HG02678 (cell line): ENCODE measurements around the gene FGF12.

Source experiments
- ATAC-seq: cut with Tn5 transposase; IDR thresholded peaks from one replicate; pipeline ENCODE4 v1.9.1; 2021; ENCODE audit warnings: mild to moderate bottlenecking, moderate library complexity; ENCODE audit not compliant: unreplicated experiment

The FGF12 gene

DNA sequence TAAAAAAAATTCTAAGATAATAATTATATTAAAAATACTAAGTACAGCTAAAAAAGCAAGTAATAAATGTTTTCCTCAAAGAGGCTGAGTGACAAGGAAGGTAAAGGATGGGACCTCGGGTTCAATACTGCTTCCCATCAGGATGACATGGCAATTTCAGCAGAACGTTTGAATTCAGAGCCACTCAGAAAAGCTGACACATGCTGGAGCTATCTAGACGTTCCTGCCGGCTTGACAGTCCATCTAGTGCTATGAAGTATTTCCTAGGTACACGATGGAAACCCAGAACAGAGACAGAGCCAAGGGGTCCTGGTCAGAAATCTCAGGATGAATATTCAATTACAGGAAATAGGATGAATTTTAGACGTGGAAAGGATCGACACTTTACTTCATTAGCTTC is 361.8 kb downstream of the FGF12 start:
- ATAC-seq: no peak

DNA sequence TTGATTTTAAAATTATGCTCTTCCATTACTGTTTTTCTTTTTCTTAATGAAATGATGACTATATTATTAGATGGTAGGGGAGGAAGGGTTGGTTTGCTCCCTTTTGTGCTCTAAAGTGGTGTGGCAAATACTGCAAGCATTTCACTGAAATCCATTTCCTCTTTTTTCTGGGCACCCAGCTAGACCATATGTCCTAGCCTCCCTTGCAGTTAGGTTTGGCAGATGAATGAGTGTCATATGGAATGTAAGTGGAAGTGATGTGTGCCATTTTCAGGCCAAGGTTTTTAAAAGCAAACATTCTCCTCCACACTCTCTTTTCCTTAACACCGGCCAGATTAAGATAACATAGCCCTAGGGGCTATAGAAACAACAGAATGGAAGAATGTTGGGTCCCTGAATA is 363.0 kb downstream of the FGF12 start:
- no peak for ATAC-seq

GRCh38 chr3:192354687-192355086 is 372.7 kb downstream of the FGF12 start:
- no peak for ATAC-seq

DNA sequence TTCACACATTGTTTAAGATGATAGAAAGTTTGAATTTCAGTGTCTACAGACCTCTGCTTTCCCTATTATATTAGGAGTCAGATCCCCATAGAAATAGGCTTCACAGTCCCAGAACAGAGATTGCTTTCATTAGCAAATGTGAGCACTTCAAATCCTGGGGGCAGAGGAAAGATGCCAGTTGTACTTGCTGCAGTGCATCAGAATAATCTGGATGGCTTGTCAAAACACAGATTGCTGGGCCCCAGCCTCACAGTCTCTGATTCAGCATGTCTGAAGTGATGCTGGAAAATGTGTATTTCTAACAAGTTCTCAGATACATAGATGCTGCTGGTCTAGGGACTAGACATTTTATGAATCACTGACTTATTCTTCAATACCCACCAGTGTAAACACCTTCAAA is 375.2 kb downstream of the FGF12 start:
- ATAC-seq: no peak

DNA sequence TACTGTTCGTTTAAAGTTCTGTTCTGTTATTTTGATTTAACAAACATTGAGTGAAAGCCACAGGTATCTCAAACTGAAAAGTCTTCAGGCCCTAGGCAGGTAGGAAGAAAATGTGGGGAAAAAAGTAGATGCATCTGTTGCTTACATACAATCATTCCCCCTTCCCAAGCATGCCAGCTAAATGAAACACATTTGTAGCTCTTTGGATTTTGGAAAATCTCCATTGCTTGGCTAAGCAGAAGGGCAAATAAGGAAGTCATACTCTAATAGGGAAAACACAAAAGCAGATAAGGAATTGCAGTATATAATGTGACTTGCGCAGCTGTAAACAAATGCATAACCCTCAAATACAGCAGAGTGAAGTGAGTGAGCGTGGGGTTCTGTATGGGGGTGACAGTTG is 375.9 kb downstream of the FGF12 start:
- no peak for ATAC-seq

- no peak for ATAC-seq
Measured at GRCh38 chr3:192340031-192340430, 387.3 kb downstream of the FGF12 start.

DNA sequence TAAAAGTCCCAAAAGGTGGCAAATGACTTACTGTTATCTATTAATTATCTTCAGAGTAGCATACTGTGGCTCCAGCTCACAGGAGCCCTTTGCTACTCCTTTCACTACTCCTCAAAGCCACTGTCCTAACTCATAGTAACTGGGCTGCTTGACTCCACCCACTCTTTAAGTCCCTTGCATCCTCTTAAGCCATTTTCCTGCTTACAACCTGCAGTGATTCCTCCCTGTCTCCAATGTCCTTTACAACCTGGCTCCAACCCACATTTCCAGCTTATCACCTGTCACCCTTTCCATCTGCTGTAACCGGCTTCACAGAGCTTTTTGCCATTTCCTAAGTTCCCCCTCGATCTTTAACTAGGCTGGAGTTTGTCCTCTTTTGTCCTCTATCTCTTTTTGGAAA is 388.1 kb downstream of the FGF12 start:
- ATAC-seq: no peak

- no peak for ATAC-seq
Measured at GRCh38 chr3:192336286-192336685, 391.1 kb downstream of the FGF12 start.

DNA sequence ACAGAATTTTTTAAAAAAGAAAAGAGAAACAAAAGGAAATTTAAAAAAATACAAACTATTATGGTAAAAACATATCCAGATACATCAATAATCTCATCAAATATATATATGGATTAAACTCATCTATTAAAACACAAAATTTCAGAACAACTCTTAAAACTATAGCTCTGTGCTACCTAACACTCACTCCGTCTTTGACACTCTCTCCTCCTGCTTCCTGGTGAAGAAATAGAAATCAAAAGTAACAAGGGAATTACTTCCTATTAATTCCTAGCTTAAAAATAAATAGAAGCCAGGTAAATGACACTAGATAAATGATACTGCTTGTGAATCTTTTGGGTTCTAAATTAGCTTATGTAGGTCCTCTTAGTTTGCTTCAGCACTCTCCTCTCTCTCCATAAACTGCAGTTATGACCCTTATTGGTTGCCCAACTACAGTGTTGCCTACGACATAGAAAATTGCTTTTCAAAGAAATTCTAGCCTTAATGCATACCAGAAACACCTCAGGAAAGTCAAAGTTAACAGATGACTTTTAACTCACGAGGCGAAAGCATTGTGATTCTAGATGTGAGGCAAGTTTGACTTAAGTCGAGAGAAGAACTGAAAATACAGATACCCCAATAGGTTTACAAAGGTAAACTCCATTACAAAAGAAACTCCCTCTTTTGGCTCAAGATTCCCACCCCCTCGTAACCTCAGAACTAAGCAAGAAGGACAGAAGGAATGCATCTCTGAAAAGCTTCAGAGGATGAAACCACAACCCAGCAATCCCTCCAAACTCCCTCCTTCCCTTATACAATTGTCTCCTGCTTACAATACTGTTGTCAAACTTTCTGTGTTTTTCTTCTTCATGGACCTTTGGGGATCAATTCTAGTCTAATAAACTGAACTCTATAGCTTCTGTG is 394.7 kb downstream of the FGF12 start:
- ATAC-seq: no peak

- ATAC-seq: peak; percentile 64
Measured at GRCh38 chr3:192331749-192332385, 395.5 kb downstream of the FGF12 start.

DNA sequence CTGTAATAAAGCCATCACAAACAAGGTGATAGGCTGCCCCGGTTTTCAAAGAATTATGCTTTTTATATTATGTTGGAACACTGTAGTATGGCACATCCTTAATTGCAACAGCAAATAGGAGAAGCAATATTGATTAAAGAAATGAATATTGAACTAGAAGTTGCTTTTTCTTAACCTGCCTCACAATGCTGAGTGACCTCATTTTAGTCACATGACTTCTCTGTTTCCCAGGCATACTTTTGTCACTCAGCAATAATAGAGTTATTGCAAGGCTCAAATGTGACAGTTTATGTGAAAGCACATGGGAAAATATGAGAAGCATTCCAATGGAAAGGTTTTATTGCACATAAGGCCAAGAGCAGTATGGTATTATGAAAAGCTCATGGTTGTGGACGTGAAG is 400.7 kb downstream of the FGF12 start:
- no peak for ATAC-seq

DNA sequence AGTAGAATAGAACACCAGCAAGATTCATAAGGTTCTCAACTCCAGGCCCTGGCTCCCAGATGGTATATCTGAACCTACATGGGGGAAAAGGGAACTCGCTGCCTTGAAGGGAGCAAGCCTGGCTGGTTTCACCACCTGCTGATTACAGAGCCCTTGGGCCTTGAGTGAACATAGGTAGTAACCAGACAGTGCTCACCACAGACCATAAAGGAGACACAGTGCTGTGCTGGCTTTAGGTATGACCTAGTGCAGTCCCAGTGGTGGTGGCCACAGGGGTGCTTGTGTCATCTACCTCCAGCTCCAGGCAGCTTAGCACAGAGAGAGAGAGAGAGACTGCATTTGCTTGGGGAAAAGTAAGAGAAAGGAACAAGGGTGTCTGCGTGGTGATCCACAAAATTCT is 409.8 kb downstream of the FGF12 start:
- no peak for ATAC-seq

DNA sequence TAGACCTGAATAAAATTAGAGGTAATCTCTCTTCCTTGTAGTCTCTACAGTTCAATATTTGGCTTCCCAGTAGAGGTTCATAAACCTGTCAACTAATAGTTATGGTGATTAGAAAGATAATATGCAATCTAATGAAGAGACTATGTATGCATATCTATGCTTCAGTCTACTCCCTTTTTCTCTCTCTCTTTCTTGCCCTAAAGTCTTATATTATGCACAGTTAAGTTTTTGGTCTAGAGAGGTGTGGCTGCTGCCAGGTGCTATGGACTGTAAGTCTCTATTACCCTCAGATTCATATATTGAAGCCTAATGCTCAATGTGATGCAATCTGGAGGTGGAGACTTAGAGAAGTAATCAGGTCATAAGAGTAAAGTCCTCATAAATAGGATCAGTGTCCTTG is 413.7 kb downstream of the FGF12 start:
- ATAC-seq: no peak

- ATAC-seq: no peak
Measured at GRCh38 chr3:192307631-192308030, 419.7 kb downstream of the FGF12 start.

DNA sequence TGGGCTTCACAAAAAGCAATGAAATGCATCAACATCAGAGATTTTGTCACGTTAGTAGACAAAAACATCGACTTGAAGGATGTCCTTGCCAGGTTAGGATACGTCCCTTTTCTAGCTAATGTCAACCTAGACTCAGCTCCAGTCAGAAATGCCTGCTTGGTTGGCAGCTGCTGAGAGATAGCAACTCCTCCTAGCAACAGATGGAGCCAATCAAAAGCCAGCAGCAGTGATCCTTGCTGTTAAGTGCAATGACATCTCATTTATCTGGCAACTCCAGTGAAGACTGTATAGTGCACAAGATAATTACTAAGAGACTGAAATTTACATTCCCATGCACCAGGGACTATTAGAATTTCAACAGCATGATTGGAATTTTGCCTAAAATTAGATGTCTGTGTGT is 424.1 kb downstream of the FGF12 start:
- no peak for ATAC-seq

- ATAC-seq: no peak
Measured at GRCh38 chr3:192302721-192303120, 424.6 kb downstream of the FGF12 start.

DNA sequence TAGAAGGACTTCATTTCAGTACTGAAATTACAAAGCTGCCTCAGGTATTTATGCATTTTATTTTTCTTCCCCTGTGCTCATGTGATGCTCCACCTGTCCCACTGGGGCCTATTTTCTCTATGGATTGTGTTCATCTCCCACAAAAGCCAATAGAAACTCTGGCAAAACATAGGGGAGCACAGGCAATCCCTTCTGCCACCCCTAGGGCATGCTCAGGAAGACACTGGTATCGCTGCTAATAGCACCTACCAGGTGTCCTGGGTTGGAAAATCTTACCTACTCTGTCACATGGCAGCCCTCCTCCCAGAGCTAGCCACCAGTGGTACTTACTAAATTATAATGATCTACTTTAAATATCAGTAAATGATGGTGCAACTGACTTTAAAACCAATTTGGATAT is 427.4 kb downstream of the FGF12 start:
- no peak for ATAC-seq

- no peak for ATAC-seq
Measured at GRCh38 chr3:192296845-192297244, 430.5 kb downstream of the FGF12 start.

- no peak for ATAC-seq
Measured at GRCh38 chr3:192284443-192285072, 442.8 kb downstream of the FGF12 start.

DNA sequence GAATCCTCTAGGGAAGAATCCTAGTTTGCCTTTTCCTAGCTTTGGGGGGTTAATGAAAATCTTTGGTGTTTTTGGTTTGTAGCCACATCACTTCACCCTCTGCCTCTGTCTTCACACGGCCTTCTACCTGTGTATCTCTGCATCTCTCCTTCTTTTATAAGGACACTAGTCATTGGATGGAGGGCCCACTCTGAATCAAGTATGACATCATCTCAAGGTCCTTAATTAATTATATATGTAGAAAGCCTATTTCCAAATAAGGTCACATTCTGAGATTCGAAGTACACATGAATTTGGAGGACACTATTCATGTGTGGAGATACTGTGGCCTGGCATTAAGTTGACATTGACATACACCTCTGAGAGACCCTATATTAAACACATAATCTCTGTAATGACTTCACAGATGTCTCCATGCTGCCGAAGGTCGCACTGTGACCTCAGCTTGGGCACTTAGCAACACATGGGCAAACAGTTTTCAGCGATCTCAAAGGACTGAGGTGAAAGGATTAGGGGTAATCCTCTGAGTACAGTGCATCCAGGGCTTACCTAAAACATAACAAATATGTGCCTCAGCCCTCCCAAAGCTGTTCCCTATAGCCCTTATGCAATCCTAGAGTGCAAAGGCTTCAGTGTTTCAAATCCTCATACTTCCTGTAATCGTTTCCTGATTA is 446.0 kb downstream of the FGF12 start:
- ATAC-seq: no peak

DNA sequence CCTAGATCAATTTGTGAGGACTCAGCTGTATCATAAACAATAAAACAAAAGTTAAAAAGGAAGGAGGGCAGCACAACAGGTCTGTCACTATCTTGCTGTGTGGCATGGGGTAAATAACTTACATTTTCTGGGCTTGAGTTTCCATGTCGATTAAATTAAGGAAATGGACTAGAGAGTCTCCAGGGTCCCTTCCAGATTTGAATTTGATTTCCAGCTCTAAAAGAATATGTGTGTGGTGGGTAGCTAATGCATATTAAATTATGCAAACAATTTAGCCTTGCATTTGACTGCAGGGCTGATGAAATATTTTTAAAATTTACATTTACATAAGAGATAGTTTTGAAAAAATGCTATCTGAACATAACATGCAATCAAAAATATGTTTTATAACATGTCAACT is 447.7 kb downstream of the FGF12 start:
- ATAC-seq: no peak
